Right kidney (tissue), 1 donor: ENCODE data around the gene AQP5.
"Not testable (repeated sequence)": the region's sequence is repeated elsewhere in the genome, so short reads cannot be mapped to it uniquely, and the experiment has no call there.

Experiments used
- DNase-seq: peaks from one replicate; pipeline ENCODE4 v3.0.0-alpha.2; 2016

AQP5 gene

DNA sequence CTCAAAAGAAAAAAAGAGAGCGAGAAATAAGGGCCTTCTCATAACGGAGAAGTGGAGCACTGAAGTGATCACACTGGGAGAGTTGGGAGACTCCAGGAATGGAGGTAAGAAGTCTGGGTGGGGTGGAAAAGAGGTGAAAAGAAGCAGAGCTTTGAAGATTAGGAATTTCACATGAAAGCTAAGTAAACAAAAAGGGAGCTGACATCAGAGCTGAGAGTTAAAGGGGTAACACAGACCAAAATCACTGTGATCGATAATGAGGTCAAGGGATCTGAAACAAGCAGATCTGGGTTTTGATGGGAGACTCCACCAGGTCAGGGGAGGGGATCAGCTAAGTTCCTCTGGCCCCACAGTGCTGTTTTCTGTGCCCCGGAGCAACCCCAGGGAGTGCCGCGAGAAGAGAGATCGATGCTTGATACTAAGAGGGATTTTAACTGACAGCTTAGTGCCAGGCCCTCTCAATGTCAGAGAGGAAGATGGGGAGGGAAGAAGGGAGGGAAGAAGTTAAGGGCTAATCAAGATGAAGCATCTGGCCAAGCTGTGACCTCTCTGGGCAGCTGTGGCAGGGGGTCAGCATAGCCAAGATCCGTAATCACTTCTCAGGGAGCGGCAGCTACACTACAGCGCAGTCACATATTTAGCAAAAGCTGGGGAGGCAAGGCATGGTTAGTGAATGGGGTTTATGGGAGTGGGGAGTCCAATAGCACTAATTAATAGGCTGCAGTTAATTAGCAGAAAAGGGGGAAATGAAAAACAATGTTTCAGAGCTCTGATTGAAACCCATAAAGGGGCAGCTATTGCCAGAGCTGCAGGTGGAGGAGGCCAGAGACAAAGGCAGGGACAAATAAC, 19.1 kb downstream of the AQP5 start:
- DNase-seq, result peak; percentile 31

DNA sequence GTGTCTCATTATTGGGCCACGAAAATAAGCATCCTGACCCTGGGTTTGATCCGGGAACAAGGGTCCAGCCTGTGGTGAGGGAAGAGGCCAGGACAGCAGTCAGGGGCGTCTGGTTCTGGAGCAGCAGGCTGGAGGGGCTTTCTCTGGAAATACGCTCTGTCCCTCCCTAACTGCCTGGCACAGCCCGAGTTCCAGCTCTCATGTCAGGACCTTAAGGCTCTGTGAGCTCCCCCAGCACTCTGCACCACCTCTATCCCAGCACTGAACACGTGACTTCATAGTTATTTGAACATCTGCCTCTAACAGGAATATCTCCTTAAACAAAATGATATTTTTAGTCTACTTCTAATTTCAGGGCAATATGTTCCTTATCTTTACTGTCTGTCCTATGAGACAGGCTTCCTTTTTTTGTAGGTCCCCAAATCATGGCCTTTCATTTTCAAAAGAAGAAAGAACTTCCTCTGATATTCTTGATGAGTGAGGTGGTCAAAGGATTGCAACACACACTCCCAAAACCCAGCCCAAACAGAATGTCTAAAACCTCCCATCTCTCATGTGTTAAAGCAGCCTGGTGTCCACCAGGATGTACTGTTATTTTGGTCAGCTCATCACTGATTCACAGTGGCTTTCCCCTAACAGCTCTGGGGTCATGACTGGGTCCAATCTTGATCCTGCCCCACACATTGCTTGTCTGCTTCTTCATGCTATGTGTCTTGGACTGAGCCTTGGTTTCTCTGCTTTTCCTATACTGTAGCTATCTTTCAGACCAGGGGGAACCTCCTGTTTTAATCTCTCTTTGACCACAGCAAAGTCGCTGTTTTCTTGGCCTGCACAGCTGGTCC, 20.8 kb downstream of the AQP5 start:
- no peak for DNase-seq

DNA sequence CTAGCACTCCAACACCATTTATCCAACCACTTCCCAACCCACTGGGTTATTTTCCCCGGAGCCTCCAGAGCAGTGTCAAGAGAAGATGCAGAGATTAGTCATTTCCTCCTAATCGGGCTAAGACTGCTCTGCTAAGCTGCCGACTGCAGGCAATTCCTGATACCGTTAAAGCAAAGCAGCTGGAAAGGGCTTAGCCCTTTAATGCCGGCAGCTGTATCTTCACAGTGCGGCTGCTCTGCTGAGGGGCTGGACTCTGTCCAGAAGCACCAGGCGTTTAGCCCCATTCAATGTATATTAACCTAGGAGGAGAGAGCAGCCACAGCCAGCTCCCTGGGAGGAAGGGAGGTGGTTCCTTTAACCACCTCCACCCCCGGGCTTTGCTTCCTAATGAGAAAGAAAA, 22.2 kb downstream of the AQP5 start:
- no peak for DNase-seq

DNA sequence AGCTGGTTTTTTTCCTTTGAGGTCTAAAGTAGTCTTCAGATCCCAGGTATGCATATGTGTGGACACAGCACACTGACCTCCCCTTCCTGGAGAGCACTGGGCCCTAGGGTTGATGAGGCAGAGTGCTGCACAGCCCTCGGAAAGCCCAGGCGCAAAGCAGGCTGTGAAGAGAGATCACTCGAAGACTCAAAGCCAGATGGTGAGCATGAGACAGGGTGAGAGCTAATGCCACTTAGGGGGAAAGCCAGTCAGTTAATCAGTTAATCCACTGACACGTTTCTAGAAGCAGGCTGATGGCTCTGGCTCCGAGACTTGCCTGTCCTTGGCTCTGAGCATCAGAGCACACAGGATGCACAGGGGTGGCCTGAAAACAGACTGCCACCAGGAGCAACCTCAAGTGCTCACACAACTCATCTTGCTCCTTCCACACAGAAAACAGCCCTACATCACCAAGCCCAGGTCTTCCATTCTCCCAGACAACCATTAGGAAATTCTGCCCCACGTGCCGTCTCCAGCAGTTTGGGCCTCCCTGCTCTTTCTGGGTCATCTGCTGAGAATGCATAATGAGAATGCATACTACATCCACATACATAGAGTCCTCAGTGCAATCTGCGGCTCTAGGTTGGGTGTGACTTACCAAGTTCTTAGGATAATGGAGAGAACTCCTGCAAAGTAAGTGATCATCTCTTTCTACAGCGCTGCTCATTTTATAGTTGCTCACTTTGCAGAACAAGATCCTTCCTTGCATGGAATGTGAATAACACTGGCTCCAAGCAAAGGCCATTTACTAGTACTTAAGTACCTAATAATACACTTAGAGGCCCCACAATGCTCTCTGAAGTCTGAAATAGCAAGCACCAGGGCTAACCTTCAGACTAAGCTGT, 23.0 kb downstream of the AQP5 start:
- peak; percentile 29 for DNase-seq

DNA sequence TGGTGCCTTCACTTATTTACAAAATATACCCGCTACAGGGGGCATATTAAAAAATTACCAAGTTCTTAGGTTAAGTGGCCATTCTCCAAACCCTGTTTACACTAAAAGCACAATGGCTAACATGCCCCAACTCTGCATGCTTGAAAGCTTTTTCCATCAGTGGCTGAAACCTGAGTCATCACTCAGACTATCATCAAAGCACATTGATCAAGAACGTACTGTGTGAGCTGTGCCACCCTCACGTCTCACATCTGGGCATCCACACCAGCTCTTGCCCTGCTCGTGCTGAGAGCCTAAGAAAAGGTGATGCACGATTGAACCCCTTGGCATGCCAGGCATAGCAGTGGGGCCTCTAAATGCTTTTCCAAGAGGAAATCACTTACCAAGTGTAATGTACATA, 24.3 kb downstream of the AQP5 start:
- DNase-seq, result no peak

DNA sequence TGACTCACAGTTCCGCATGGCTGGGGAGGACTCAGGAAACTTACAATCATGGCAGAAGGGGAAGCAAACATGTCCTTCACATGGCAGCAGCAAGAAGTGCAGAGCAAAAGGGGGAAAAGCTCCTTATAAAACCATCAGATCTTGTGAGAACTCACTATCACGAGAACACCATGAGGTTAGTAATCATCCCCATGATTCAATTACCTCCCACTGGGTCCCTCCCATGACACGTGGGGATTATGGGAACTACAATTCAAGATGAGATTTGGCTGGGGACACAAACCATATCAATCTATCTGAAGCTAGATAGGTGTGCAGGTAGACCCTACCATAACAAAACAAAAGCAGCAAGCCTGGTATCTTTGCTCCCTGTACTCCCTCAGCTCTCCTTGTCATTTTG, 24.8 kb downstream of the AQP5 start:
- DNase-seq, result not testable (repeated sequence)

DNA sequence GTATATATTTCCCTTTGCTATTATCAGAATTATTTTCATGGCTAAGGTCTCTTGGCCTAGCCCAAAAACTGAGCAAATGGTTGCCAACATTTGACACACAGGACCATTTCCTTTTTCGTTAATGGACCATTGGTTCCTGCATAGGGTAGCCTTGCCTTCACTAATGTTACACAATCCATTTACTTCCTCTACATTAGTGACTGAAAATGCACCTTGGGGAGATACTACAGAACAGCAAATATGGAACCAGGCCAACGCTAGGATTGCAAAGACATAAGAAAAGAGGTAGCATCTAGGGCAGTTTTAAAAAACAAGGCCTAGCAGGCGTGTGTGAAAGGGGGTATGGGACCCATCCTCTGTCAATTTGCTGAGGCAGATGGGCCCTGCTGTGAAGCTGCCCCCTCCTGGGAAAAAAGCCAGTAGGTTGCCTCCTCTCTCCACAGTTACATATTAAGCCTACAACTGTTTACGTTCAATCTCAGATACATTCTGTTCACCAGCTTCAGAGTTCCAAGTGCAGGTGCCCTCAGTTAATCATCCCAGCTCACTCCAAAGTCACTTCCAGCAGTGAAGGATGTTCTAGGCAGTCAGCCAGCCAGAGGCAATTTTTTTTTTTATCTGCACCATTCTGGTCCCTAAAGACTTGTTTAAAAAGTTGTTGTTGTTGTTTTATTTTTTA, 26.1 kb downstream of the AQP5 start:
- no peak for DNase-seq

DNA sequence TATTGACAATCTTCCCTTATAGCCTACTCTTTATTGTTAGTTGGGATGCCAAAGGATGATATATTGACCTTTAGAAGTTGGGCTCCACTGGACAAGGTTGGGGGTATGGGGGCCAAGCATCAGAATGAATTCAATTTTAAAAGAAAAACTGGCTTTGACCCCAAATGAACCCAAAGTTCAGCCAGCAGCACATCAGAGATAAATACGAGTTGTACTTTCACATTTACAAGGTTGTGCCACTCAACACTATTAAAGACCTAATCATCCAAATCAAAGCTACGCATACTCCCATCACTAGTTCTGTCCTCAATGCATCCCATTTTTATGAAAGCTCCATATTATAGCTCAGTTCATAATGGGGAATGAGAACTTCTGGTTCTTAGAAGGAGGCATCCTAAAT, 27.7 kb downstream of the AQP5 start:
- DNase-seq, result not testable (repeated sequence)

DNA sequence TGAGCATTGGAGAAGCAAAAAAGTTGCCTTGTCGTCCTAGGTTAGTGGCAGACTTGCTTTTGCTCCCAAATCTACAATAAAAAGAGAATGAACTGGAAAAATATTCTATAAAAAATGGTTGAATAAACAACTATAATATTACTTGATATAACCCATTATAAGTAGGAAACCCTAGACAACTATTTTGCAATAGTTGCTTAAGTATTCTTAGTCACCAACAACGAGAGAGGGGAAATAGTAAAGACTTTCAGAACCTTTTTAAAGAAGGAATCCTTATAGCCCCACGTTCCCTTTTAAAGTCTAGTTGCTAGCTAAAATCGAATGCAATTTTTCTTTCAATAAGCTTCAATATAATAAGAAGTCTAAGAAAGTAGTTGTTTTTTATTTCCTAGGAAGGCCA, 28.6 kb downstream of the AQP5 start:
- no peak for DNase-seq

DNA sequence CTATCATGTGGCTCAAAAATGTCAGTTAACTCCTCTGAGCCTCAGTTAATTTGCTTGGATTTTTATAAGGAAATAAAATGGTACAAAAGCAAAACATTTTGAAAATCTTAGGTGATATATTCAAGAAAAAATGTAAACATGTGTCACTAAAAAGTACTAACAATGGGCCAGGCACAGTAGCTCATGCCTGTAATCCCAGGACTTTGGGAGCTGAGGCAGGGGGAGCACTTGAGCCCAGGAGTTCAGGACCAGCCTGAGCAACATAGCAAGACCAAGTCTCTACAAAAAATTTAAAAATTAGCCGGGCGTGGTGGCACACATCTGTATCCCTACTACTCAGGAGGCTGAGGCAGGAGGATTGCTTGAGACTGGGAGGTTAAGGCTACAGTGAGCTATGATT, 36.8 kb downstream of the AQP5 start:
- DNase-seq, result no peak

DNA sequence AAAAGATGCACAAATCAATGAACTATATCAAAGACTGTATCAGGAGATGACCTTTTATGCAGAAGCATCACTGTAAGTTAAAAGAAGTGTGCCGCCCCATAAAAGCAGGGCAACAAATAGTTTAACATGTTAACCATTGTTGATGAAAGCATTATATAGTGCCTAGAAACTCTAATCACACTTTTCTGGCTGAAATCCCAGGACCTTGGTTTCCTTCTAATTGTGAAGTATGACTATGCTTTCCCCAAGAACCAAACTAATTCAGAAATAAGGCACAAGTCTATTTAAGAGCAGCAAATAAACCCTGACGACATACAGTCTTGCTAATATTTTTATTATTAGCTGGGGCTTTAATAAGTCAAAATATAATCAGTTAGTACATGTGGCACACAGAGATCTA, 41.9 kb downstream of the AQP5 start:
- DNase-seq, result no peak

DNA sequence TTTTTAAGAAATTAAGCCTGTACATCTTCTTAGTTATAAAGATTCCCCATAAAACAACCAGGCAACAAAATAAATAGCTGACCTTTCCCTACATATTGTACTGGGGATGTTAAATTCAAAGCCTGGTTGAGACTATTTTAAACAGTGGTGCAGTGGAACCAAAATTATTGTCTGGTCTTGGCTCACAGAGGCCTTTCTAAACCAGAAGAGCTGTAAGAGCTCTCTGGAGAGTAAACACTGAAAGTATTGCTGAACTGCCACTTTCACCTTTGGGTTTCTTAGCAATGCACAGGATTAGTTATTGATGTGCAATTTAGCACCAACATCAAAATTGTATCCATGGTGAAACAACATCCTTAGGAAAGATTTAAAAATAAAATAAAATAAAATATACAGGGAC, 43.0 kb downstream of the AQP5 start:
- no peak for DNase-seq

DNA sequence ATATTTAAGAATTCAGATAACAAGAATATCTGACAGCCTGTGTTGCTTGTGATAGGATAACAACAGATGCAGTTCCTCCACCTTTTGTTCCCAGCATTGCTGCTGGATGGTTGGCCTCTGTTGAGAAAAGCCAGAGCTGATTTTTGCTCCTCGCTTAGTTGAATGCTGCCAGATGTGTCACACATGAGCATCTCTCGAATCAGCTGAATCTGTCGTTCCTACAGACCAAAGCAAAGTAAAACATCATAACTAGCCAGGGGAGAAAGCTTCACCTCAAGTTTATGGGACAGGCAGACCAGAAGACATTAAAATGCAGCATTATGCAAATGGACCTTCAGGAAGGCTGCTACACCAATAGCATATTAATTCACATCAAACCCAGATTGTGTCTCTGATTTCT, 43.5 kb downstream of the AQP5 start:
- no peak for DNase-seq

DNA sequence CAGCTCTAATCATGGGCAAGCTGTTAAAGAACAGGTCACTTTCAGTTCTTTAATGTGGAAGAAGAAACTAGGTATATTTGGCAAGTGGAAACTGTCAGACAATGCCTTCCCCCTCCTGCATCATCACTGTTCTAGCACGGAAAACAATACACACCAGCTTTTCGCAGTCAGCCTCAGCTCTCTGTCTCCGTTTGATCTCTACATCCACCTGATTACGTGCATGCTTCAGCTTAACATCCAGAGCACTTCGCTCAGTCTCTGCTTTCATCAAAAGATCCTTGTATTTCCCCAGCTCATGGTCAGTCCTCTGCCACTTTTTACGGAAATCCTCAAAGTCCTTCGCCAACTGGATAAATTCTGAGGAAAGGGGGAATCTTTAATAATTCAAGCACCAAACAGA, 44.6 kb downstream of the AQP5 start:
- DNase-seq, result no peak

DNA sequence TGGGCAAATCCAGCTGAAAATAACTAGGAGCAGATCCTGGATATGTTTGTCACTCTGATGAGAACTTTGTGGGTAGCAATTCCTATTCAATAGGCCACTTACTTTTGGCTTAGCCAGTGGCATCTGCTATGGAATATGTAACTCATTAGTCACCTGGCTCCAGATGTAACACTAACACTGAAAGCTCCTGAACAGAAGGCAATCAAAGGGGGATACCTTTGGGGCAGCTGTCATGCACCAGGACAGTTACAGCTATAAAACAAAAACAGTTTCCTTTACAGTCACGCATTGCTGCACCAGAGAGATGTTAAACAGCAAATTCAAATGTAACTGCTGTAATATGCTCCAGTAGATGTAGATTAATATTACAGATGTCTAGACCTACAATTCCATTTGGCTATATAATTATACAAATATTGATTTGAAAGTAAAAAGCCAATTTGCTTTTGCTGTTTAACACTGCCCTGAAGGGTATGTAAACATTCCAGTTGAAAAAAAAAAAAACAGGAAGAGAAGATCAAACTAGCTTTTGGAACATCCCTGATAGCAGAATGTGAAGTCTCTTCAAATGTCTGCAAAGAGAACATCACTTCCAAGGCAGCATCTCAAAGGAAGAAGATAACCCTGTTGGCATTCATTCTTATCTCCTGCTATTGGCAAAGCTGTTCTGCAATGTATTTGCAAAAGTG, 45.2 kb downstream of the AQP5 start:
- DNase-seq, result no peak

DNA sequence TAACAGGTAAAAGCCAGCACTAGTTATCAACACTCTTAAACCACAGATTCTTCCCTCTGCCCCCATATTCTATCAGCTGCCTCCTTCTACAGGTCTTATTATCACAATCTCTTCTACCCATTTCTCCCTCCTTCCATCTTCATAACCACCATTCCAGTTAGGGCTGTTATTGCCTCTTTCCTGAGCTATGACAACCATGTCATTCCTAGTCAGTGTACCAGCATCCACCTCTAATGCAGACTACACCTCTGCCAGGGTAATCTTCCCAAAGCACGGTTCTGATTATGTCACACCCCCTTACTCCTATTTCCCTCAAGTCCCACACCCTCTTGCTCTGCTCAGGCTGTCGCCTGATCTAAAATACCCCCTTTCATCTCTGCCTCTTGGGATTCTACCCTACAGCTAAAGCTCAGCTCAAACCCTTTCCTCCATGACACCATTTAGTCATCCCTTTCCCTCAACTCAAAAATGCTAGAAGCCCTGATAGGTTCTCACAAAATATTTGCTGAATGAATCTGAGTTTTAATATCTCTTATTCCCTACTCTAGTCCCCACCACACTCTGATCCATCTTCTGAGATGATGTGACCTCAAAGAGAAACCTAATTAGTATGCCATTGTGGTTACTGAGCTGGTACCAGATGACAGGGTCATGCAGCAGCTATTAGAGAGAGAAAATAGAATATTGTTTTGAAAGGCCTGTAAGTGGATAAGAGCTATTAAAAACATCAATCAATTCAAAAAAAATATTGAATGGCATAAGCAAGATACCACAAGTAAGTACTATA, 51.9 kb downstream of the AQP5 start:
- no peak for DNase-seq

DNA sequence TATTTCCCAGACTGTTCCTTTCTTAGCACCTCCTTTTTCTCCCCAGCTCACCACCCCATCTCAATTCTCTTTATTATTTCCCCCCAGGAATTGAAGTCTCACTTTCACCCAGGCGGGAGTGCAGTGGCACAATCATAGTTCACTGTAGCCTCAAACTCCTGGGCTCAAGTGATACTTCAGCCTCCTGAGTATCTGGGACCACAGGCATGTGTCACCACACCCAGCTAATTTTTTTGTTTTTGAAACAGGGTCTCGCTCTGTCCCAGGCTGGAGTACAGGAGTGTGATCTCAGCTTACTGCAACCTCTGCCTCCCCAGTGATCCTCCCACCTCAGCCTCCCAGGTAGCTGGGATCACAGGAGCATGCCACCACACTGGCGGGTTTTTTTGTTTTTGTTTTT, 52.7 kb downstream of the AQP5 start:
- DNase-seq, result no peak
